ENCODE measurements around the gene GLI1.

Gene GLI1

GRCh38 chr12:57454566-57455373 lies 4.8 kb upstream of the GLI1 start, which contains the start of gene INHBE:
Gene INHBE, plus strand, starts transcription at chr12:57455307. Its CDS starts 230 bp downstream, at chr12:57455537.
- Histone ChIP-seq H3K27ac (ENCODE audit: low read depth, low read length) (no peak within 1 kb of the TSS), H3K27me3 (ENCODE audit: low read length) (no peaks in the 10 kb centered on the region), H3K9me2 (replicated peaks; ENCODE audit: insufficient read depth, low read length) (no peaks in the 10 kb centered on the region), H3K4me3 (ENCODE audit: insufficient read depth, low read length, poor library complexity, severe bottlenecking) (no peak within 1 kb of the TSS), H3K36me3 (ENCODE audit: low read length) (no peaks in the 10 kb centered on the region), H3K79me2 (ENCODE audit: insufficient read depth, low read length) (no peaks in the 10 kb centered on the region), H3K9me3 (ENCODE audit: insufficient read depth, low read length) (no peaks in the 10 kb centered on the region), H4K20me1 (ENCODE audit: low read depth, low read length) (no peaks in the 10 kb centered on the region), H2AFZ (ENCODE audit: low read depth, low read length, severe bottlenecking) (peak within 1 kb of the TSS; percentile 15), H3F3A (ENCODE audit: insufficient read depth) (0 out of 2 replicates have a peak, but pooled peaks cover 5% of the 10 kb centered on the region), H3K9ac (ENCODE audit: low read length) (peak within 1 kb of the TSS; percentile 37; the same call in 1 of the 2 replicates), H3K4me2 (ENCODE audit: low read depth, low read length, poor library complexity, severe bottlenecking) (peak within 1 kb of the TSS; percentile 54)
- TF ChIP-seq CTCF (IDR thresholded peaks at IDR 0.05; ENCODE audit: insufficient read depth, low read length, poor library complexity, severe bottlenecking) (no peak), EZH2phosphoT487 (conservative IDR thresholded peaks at IDR 0.05; ENCODE audit: low read length) (no peak)

- peak overlapping the region; percentile 54 for H3K4me2 ChIP-seq (ENCODE audit: low read depth, low read length, poor library complexity, severe bottlenecking)
- no peaks in the 10 kb centered on the region for H4K20me1 ChIP-seq (ENCODE audit: low read depth, low read length)
- peak overlapping the region; percentile 37; the same call in 1 of the 2 replicates for H3K9ac ChIP-seq (ENCODE audit: low read length)
- no peaks in the 10 kb centered on the region for H3K27me3 ChIP-seq (ENCODE audit: low read length)
- no peaks in the 10 kb centered on the region for H3K36me3 ChIP-seq (ENCODE audit: low read length)
- peak overlapping the region; percentile 15 for H2AFZ ChIP-seq (ENCODE audit: low read depth, low read length, severe bottlenecking)
- H3F3A ChIP-seq (ENCODE audit: insufficient read depth): peaks cover 9% of the 10 kb centered on the region; the same call in 1 of the 2 replicates
- no peak overlapping the region for H3K4me3 ChIP-seq (ENCODE audit: insufficient read depth, low read length, poor library complexity, severe bottlenecking)
- no peaks in the 10 kb centered on the region for H3K79me2 ChIP-seq (ENCODE audit: insufficient read depth, low read length)
- no peaks in the 10 kb centered on the region for H3K9me3 ChIP-seq (ENCODE audit: insufficient read depth, low read length)
- TF ChIP-seq CTCF (IDR thresholded peaks at IDR 0.05; ENCODE audit: insufficient read depth, low read length, poor library complexity, severe bottlenecking): no peak
- no peak for TF ChIP-seq EZH2phosphoT487 (conservative IDR thresholded peaks at IDR 0.05; ENCODE audit: low read length)
- no peaks in the 10 kb centered on the region for H3K9me2 ChIP-seq (replicated peaks; ENCODE audit: insufficient read depth, low read length)
- no peak overlapping the region for H3K27ac ChIP-seq (ENCODE audit: low read depth, low read length)
Observed at GRCh38 chr12:57455374-57456144, 4.0 kb upstream of the GLI1 start.

- no peak for TF ChIP-seq EZH2phosphoT487 (conservative IDR thresholded peaks at IDR 0.05; ENCODE audit: low read length)
- peak; percentile 77 for TF ChIP-seq CTCF (IDR thresholded peaks at IDR 0.05; ENCODE audit: insufficient read depth, low read length, poor library complexity, severe bottlenecking)
- H3K9me2 ChIP-seq (replicated peaks; ENCODE audit: insufficient read depth, low read length): no peaks in the 10 kb centered on the region
- peak overlapping the region; percentile 54 for H3K4me2 ChIP-seq (ENCODE audit: low read depth, low read length, poor library complexity, severe bottlenecking)
- peak overlapping the region; percentile 37; the same call in 1 of the 2 replicates for H3K9ac ChIP-seq (ENCODE audit: low read length)
- no peak overlapping the region for H3K27ac ChIP-seq (ENCODE audit: low read depth, low read length)
- H3K79me2 ChIP-seq (ENCODE audit: insufficient read depth, low read length): no peaks in the 10 kb centered on the region; the same call in 1 of the 2 replicates
- peaks cover 14% of the 10 kb centered on the region for H3F3A ChIP-seq (ENCODE audit: insufficient read depth)
- no peaks in the 10 kb centered on the region for H3K9me3 ChIP-seq (ENCODE audit: insufficient read depth, low read length)
- no peaks in the 10 kb centered on the region for H3K36me3 ChIP-seq (ENCODE audit: low read length)
- H4K20me1 ChIP-seq (ENCODE audit: low read depth, low read length): no peaks in the 10 kb centered on the region
- H3K4me3 ChIP-seq (ENCODE audit: insufficient read depth, low read length, poor library complexity, severe bottlenecking): no peak overlapping the region
- no peak overlapping the region for H2AFZ ChIP-seq (ENCODE audit: low read depth, low read length, severe bottlenecking)
- H3K27me3 ChIP-seq (ENCODE audit: low read length): no peaks in the 10 kb centered on the region
Observed at GRCh38 chr12:57456145-57456700, 3.4 kb upstream of the GLI1 start.
